Measurements from ENCODE around the gene PARN.
"Not testable (repeated sequence)": the region's sequence is repeated elsewhere in the genome, so short reads cannot be mapped to it uniquely, and the experiment has no call there.

PARN gene

GRCh38 chr16:14566599-14566998 is 63.5 kb downstream of the PARN start:
- DNase-seq, result no peak

GRCh38 chr16:14565688-14566025 is 64.4 kb downstream of the PARN start:
- no peak for DNase-seq

- no peak for DNase-seq
Observed at GRCh38 chr16:14564861-14565687, 65.0 kb downstream of the PARN start.

GRCh38 chr16:14564323-14564722 is 65.7 kb downstream of the PARN start:
- DNase-seq, result no peak

- no peak for DNase-seq
Observed at GRCh38 chr16:14562691-14563491, 67.2 kb downstream of the PARN start.

GRCh38 chr16:14560523-14560922 is 69.5 kb downstream of the PARN start:
- no peak for DNase-seq

GRCh38 chr16:14559809-14560241 is 70.2 kb downstream of the PARN start:
- no peak for DNase-seq

GRCh38 chr16:14553447-14553846 is 76.6 kb downstream of the PARN start:
- DNase-seq, result no peak

- DNase-seq, result no peak
Observed at GRCh38 chr16:14549789-14550153, 80.3 kb downstream of the PARN start.

GRCh38 chr16:14548933-14549788 is 80.9 kb downstream of the PARN start:
- DNase-seq, result no peak

GRCh38 chr16:14545346-14545884 is 84.6 kb downstream of the PARN start:
- DNase-seq, result no peak

- DNase-seq, result not testable (repeated sequence)
Observed at GRCh38 chr16:14544846-14545245, 85.2 kb downstream of the PARN start.

- DNase-seq, result no peak
Observed at GRCh38 chr16:14539631-14540030, 90.4 kb downstream of the PARN start.

- DNase-seq, result no peak
Observed at GRCh38 chr16:14539156-14539555, 90.9 kb downstream of the PARN start.

GRCh38 chr16:14538604-14539003 is 91.5 kb downstream of the PARN start:
- no peak for DNase-seq

GRCh38 chr16:14531613-14532012 is 98.4 kb downstream of the PARN start:
- DNase-seq, result no peak

GRCh38 chr16:14531101-14531500 is 99.0 kb downstream of the PARN start:
- no peak for DNase-seq

GRCh38 chr16:14530046-14530445 is 100.0 kb downstream of the PARN start:
- DNase-seq, result no peak

- peak in 3 of 5 donors; percentile 6 to 61 (median 39) for DNase-seq
Observed at GRCh38 chr16:14529010-14529669, 100.9 kb downstream of the PARN start.

- DNase-seq, result no peak
Observed at GRCh38 chr16:14528306-14528705, 101.8 kb downstream of the PARN start.

- DNase-seq, result no peak
Observed at GRCh38 chr16:14527411-14528044, 102.5 kb downstream of the PARN start.

- no peak for DNase-seq
Observed at GRCh38 chr16:14525596-14525995, 104.5 kb downstream of the PARN start.
